Measurements from ENCODE around the gene TOR4A.

DNA sequence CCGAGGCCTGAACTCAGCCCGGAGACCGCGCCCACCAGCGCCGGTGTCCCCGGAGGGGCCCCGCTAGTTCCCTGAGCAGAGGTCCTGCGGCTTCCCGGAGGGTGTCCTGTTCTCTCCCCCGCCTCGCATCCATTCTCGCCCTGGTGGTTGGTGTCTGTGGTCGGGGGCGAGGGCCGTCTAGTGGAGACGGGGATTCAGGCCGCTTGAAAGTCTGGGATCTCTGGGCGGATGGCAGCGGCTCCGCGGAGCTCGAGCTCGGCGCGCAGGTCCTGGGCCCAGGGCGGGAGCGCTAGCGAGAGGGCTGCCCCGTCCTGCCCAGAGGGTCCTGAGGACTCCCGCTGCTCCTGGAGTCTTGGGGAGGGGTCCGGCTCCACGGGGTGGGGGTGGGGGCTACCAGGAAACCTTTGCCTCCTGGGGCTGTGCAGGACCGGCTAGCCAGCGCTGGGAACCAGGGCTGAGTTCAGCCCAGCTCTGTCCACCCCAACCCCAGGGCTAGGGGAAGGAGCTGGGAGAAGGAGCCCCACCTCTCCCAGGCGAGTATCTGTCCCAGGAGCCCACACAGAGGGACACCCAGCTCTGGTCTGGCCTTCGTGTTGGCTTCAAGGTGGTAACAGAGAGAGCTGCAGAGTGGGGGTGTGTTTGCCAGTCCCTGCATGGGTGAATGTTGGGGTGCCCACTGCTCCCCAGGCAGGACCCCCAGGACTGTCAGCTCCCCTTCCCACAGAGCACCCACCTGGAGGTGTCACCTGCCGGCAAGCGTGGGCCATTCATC lies 4.0 kb downstream of the TOR4A start:
- TF ChIP-seq, protein P1, sequence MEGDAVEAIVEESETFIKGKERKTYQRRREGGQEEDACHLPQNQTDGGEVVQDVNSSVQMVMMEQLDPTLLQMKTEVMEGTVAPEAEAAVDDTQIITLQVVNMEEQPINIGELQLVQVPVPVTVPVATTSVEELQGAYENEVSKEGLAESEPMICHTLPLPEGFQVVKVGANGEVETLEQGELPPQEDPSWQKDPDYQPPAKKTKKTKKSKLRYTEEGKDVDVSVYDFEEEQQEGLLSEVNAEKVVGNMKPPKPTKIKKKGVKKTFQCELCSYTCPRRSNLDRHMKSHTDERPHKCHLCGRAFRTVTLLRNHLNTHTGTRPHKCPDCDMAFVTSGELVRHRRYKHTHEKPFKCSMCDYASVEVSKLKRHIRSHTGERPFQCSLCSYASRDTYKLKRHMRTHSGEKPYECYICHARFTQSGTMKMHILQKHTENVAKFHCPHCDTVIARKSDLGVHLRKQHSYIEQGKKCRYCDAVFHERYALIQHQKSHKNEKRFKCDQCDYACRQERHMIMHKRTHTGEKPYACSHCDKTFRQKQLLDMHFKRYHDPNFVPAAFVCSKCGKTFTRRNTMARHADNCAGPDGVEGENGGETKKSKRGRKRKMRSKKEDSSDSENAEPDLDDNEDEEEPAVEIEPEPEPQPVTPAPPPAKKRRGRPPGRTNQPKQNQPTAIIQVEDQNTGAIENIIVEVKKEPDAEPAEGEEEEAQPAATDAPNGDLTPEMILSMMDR (IDR thresholded peaks at IDR 0.05; ENCODE audit: insufficient read depth, low read length) = no peak
- TF ChIP-seq, protein P2, sequence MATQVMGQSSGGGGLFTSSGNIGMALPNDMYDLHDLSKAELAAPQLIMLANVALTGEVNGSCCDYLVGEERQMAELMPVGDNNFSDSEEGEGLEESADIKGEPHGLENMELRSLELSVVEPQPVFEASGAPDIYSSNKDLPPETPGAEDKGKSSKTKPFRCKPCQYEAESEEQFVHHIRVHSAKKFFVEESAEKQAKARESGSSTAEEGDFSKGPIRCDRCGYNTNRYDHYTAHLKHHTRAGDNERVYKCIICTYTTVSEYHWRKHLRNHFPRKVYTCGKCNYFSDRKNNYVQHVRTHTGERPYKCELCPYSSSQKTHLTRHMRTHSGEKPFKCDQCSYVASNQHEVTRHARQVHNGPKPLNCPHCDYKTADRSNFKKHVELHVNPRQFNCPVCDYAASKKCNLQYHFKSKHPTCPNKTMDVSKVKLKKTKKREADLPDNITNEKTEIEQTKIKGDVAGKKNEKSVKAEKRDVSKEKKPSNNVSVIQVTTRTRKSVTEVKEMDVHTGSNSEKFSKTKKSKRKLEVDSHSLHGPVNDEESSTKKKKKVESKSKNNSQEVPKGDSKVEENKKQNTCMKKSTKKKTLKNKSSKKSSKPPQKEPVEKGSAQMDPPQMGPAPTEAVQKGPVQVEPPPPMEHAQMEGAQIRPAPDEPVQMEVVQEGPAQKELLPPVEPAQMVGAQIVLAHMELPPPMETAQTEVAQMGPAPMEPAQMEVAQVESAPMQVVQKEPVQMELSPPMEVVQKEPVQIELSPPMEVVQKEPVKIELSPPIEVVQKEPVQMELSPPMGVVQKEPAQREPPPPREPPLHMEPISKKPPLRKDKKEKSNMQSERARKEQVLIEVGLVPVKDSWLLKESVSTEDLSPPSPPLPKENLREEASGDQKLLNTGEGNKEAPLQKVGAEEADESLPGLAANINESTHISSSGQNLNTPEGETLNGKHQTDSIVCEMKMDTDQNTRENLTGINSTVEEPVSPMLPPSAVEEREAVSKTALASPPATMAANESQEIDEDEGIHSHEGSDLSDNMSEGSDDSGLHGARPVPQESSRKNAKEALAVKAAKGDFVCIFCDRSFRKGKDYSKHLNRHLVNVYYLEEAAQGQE (IDR thresholded peaks at IDR 0.05; ENCODE audit: insufficient replicate concordance, low read depth) = no peak
- TF ChIP-seq GABPA (IDR thresholded peaks at IDR 0.05; ENCODE audit: low read depth) (no peak), POLR2AphosphoS5 (IDR thresholded peaks at IDR 0.05; ENCODE audit: low read depth) (no peak)

Measured in HL-60 (cell line).